ENCODE measurements around the gene APBB2.

- TF ChIP-seq ESRRG (CRISPR knock-in tag; IDR thresholded peaks at IDR 0.05) (no peak), CSDC2 (CRISPR knock-in tag; IDR thresholded peaks at IDR 0.05) (no peak)
- TF ChIP-seq, protein P1, sequence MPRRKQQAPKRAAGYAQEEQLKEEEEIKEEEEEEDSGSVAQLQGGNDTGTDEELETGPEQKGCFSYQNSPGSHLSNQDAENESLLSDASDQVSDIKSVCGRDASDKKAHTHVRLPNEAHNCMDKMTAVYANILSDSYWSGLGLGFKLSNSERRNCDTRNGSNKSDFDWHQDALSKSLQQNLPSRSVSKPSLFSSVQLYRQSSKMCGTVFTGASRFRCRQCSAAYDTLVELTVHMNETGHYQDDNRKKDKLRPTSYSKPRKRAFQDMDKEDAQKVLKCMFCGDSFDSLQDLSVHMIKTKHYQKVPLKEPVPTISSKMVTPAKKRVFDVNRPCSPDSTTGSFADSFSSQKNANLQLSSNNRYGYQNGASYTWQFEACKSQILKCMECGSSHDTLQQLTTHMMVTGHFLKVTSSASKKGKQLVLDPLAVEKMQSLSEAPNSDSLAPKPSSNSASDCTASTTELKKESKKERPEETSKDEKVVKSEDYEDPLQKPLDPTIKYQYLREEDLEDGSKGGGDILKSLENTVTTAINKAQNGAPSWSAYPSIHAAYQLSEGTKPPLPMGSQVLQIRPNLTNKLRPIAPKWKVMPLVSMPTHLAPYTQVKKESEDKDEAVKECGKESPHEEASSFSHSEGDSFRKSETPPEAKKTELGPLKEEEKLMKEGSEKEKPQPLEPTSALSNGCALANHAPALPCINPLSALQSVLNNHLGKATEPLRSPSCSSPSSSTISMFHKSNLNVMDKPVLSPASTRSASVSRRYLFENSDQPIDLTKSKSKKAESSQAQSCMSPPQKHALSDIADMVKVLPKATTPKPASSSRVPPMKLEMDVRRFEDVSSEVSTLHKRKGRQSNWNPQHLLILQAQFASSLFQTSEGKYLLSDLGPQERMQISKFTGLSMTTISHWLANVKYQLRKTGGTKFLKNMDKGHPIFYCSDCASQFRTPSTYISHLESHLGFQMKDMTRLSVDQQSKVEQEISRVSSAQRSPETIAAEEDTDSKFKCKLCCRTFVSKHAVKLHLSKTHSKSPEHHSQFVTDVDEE (CRISPR knock-in tag; IDR thresholded peaks at IDR 0.05): no peak
Measured at GRCh38 chr4:41122775-41123174, 91.6 kb downstream of the APBB2 start.

All from SK-N-SH treated with all-trans-retinoic acid at 6 μM for 48 hours (cell line).